Measurements from ENCODE around the gene RNF213.

The RNF213 gene

DNA sequence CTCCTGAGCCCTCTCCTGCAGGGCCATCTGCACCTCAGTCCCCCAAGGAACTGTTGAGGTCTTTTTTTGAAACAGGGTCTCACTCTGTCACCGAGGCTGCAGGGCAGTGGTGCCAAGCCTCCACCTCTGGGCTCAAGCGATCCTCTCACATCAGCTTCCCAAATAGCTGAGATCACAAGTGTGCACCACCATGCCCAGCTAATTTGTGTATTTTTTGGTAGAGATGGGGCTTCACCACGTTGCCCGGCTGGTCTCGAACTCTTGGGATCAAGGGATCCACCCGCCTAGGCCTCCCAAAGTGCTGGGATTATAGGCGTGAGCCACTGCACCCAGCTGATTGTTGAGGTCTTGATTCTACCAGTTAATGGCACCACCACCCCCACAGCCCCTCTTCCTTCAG lies 126.4 kb downstream of the RNF213 start:
- Histone ChIP-seq H3K4me3 (replicated peaks; ENCODE audit: insufficient read depth, low read length) (no peak overlapping the region), H3K27me3 (ENCODE audit: insufficient read depth, poor library complexity, severe bottlenecking) (no peaks in the 10 kb centered on the region), H3K27ac (replicated peaks) (no peak overlapping the region)
- DNase-seq (ENCODE audit: low read depth in 1 of 2, low spot score in 1 of 2) = no peak
- TF ChIP-seq REST (IDR thresholded peaks at IDR 0.05; ENCODE audit: insufficient replicate concordance, low read depth) = no peak
- TF ChIP-seq GABPA (IDR thresholded peaks at IDR 0.05; ENCODE audit: low read depth) = no peak
- no peak for TF ChIP-seq CTCF (IDR thresholded peaks at IDR 0.05; ENCODE audit: insufficient read depth, low read length)
- no peak for TF ChIP-seq POLR2AphosphoS5 (IDR thresholded peaks at IDR 0.05; ENCODE audit: low read depth)
- no peak for TF ChIP-seq SPI1 (IDR thresholded peaks at IDR 0.05; ENCODE audit: borderline replicate concordance, low read depth)

DNA sequence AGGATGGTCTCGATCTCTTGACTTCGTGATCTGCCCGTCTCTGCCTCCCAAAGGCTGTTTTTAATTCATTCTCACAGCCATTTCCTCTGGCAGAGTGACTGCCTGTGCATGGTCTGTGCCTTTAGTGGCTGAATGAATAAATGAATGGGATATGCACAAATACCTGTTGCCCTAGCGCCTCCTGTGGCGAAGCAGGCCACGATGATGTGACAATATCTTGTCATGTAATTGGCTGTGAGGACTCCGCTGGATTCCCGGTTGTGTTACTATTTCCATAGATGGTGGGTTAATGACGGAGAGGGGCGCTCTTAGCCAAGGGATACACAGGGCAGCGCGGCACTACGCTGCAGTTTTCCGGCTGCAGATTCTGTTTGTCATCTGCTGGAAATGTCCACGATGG lies 127.5 kb downstream of the RNF213 start:
- no peak overlapping the region for H3K4me3 ChIP-seq (replicated peaks; ENCODE audit: insufficient read depth, low read length)
- DNase-seq (ENCODE audit: low read depth in 1 of 2, low spot score in 1 of 2) = no peak
- TF ChIP-seq POLR2AphosphoS5 (IDR thresholded peaks at IDR 0.05; ENCODE audit: low read depth) (no peak), CTCF (IDR thresholded peaks at IDR 0.05; ENCODE audit: insufficient read depth, low read length) (no peak), GABPA (IDR thresholded peaks at IDR 0.05; ENCODE audit: low read depth) (no peak), REST (IDR thresholded peaks at IDR 0.05; ENCODE audit: insufficient replicate concordance, low read depth) (no peak), SPI1 (IDR thresholded peaks at IDR 0.05; ENCODE audit: borderline replicate concordance, low read depth) (no peak)
- no peaks in the 10 kb centered on the region for H3K27me3 ChIP-seq (ENCODE audit: insufficient read depth, poor library complexity, severe bottlenecking)
- H3K27ac ChIP-seq (replicated peaks) = no peak overlapping the region

DNA sequence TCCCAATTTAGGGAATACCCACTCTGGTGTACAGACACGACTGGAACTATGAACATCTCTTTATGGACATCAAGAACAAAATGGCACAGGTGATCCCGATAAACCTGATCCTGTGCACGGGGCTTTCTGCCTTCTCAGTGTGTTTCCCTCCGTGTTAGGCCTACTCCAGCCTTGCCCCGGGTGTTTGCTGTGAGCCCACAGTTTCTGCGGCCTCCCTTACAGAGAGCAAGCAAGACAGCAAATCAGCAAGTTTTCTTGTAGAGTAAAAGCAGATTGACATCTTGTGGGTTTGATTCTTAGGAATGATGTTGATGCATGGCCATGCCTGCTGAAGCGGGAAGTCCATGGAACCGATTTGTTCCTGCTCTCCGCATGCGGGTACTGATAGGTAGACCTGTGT lies 127.9 kb downstream of the RNF213 start:
- TF ChIP-seq GABPA (IDR thresholded peaks at IDR 0.05; ENCODE audit: low read depth) (no peak), SPI1 (IDR thresholded peaks at IDR 0.05; ENCODE audit: borderline replicate concordance, low read depth) (no peak), REST (IDR thresholded peaks at IDR 0.05; ENCODE audit: insufficient replicate concordance, low read depth) (no peak), POLR2AphosphoS5 (IDR thresholded peaks at IDR 0.05; ENCODE audit: low read depth) (no peak)
- Histone ChIP-seq H3K27me3 (ENCODE audit: insufficient read depth, poor library complexity, severe bottlenecking) (no peaks in the 10 kb centered on the region), H3K4me3 (replicated peaks; ENCODE audit: insufficient read depth, low read length) (no peak overlapping the region), H3K27ac (replicated peaks) (no peak overlapping the region)
- no peak for DNase-seq (ENCODE audit: low read depth in 1 of 2, low spot score in 1 of 2)
